Testis (tissue), 3 donors: ENCODE data around the gene ADAM12. TPM values are rescaled to one million over a fixed set of nuclear protein-coding genes. Genes with fewer than 3 reads are reported as not detected.

ENCODE experiments used
- DNase-seq: peaks from one replicate; pipeline ENCODE4 v3.0.0-alpha.2; 2019
- H3K27ac ChIP-seq, 2 donors: fragments of 200-600 bp; sonication (generic); one replicate each; pipeline ENCODE4 v1.5.1; 2019
- H3K27me3 ChIP-seq: fragments of 200-600 bp; sonication (generic); one replicate; pipeline ENCODE4 v1.5.1; 2019
- H3K36me3 ChIP-seq: fragments of 200-600 bp; sonication (generic); one replicate; pipeline ENCODE4 v1.5.1; 2017; ENCODE audit warnings: low read depth; ENCODE audit errors: missing control alignments
- H3K4me1 ChIP-seq: fragments of 200-600 bp; sonication (generic); one replicate; pipeline ENCODE4 v1.5.1; 2019
- H3K4me3 ChIP-seq, 2 donors: fragments of 200-600 bp; sonication (generic); one replicate each; pipeline ENCODE4 v1.5.1; 2017 to 2019
- H3K9me3 ChIP-seq: fragments of 200-600 bp; sonication (generic); one replicate; pipeline ENCODE4 v1.5.1; 2017
- CTCF ChIP-seq, 3 experiments: fragments of 450-650 bp in 2 of 3; fragments of 200-600 bp in 1 of 3; sonication (generic) in 1 of 3; IDR thresholded peaks; one replicate each; pipeline ENCODE4 v1.5.1; 2016 to 2019; ENCODE audit warnings: antibody characterized with exemption in 3 of 3, mild to moderate bottlenecking in 2 of 3, moderate library complexity in 1 of 3
- POLR2A ChIP-seq: fragments of 450-650 bp; IDR thresholded peaks from one replicate; pipeline ENCODE4 v1.6.1; 2017; ENCODE audit warnings: antibody characterized with exemption, mild to moderate bottlenecking, moderate library complexity
- WGBS, 2 donors: methylation state at CpG; one replicate each; pipeline ENCODE4 v1.1.5; 2018; 5-methylcytosine and 5-hydroxymethylcytosine counted together
- intact Hi-C: fragments of 100-400 bp; cut with DNase I; formaldehyde crosslinking; loops from one replicate; pipeline ENCODE4 v1.15.1; 2023; ENCODE audit warnings: low total_unique reads
- polyA plus RNA-seq: library from polyadenylated mRNA; stranded (reverse); fragments of 350-450 nt; fragmentation: Illumina TruSeq; extraction: RNeasy Lipid Tissue Mini Kit (QIAGEN cat#74804); gene quantifications from one replicate; pipeline ENCODE4 v1.2.3, GENCODE V29; 2014; ENCODE audit warnings: low read depth, low replicate concordance; ENCODE audit not compliant: insufficient read depth
- total RNA-seq, 2 donors: library from RNA; depleted of rRNA; stranded (reverse); fragments of >200 nt; gene quantifications; one replicate each; pipeline ENCODE4 v1.2.3, GENCODE V29; 2016

Gene ADAM12
- total and polyA plus RNA-seq, 3 donors from 2014 or later: 2.8 to 9.2 (median 6.1) TPM

- intact Hi-C loops: no loop called here
- H3K36me3 ChIP-seq: no peaks in the 10 kb centered on the region
- no peaks in the 10 kb centered on the region for H3K4me1 ChIP-seq
- 86 to 96% methylated on average over 9 to 10 of the region's 10 CpGs for WGBS, 2 donors
- no peaks in the 10 kb centered on the region for H3K27me3 ChIP-seq
- no peak for DNase-seq
- H3K4me3 ChIP-seq: no peak overlapping the region
- H3K9me3 ChIP-seq: no peaks in the 10 kb centered on the region
- TF ChIP-seq CTCF (IDR thresholded peaks at IDR 0.05) (no peak), POLR2A (no peak)
- H3K27ac ChIP-seq: no peak overlapping the region
Observed at GRCh38 chr10:126042906-126043305, 345.4 kb downstream of the ADAM12 start.

GRCh38 chr10:126042354-126042753, 345.9 kb downstream of the ADAM12 start:
- Histone ChIP-seq H3K27ac (no peak overlapping the region), H3K36me3 (no peaks in the 10 kb centered on the region), H3K4me1 (no peaks in the 10 kb centered on the region), H3K9me3 (no peaks in the 10 kb centered on the region), H3K27me3 (no peaks in the 10 kb centered on the region), H3K4me3 (no peak overlapping the region)
- TF ChIP-seq CTCF (IDR thresholded peaks at IDR 0.05) (no peak), POLR2A (no peak)
- DNase-seq: no peak
- 70% methylated on average over 4 of the region's 4 CpGs for WGBS, 2 donors
- intact Hi-C loops: no loop called here

- 32 to 54% methylated on average over 12 of the region's 12 CpGs for WGBS, 2 donors
- no peak overlapping the region for H3K4me3 ChIP-seq
- H3K9me3 ChIP-seq: no peaks in the 10 kb centered on the region
- TF ChIP-seq CTCF (IDR thresholded peaks at IDR 0.05) (no peak), POLR2A (no peak)
- H3K4me1 ChIP-seq: no peaks in the 10 kb centered on the region
- no peaks in the 10 kb centered on the region for H3K27me3 ChIP-seq
- no peaks in the 10 kb centered on the region for H3K36me3 ChIP-seq
- peak; percentile 72 for DNase-seq
- intact Hi-C loops: no loop called here
- H3K27ac ChIP-seq: no peak overlapping the region
Observed at GRCh38 chr10:126041804-126042231, 346.5 kb downstream of the ADAM12 start.

- intact Hi-C loops: no loop called here
- TF ChIP-seq POLR2A (no peak), CTCF (IDR thresholded peaks at IDR 0.05) (no peak)
- H3K9me3 ChIP-seq: no peaks in the 10 kb centered on the region
- WGBS, 2 donors: 86 to 97% methylated on average over 4 of the region's 4 CpGs
- no peak overlapping the region for H3K4me3 ChIP-seq
- no peaks in the 10 kb centered on the region for H3K4me1 ChIP-seq
- no peaks in the 10 kb centered on the region for H3K36me3 ChIP-seq
- no peak for DNase-seq
- H3K27ac ChIP-seq: no peak overlapping the region
- no peaks in the 10 kb centered on the region for H3K27me3 ChIP-seq
Observed at GRCh38 chr10:126041117-126041516, 347.2 kb downstream of the ADAM12 start.

GRCh38 chr10:126037946-126038345, 350.3 kb downstream of the ADAM12 start:
- no peaks in the 10 kb centered on the region for H3K9me3 ChIP-seq
- WGBS, 2 donors: 92 to 94% methylated on average over 8 to 10 of the region's 10 CpGs
- intact Hi-C loops: no loop called here
- H3K27me3 ChIP-seq: no peaks in the 10 kb centered on the region
- H3K4me3 ChIP-seq: no peak overlapping the region
- no peak overlapping the region for H3K27ac ChIP-seq
- no peaks in the 10 kb centered on the region for H3K4me1 ChIP-seq
- DNase-seq: no peak
- H3K36me3 ChIP-seq: no peaks in the 10 kb centered on the region
- TF ChIP-seq CTCF (IDR thresholded peaks at IDR 0.05) (no peak), POLR2A (no peak)
